Right lobe of liver (tissue), 6 donors: ENCODE results near the gene NRL. TPM values are rescaled to one million over a fixed set of nuclear protein-coding genes. Genes with fewer than 3 reads are reported as not detected.

Experiments
- ATAC-seq, 4 donors: fragments of 200-7000 bp; cut with Tn5 transposase; one replicate each; pipeline ENCODE4 v1.9.1; 2020; ENCODE audit warnings: mild to moderate bottlenecking in 4 of 4, moderate library complexity in 4 of 4
- DNase-seq, 3 donors: peaks; one replicate each; pipeline ENCODE4 v3.0.0-alpha.2; 2020
- H3K27ac ChIP-seq, 3 donors: fragments of 200-600 bp; one replicate each; pipeline ENCODE4 v1.8.0; 2022
- H3K27me3 ChIP-seq, 2 donors: fragments of 200-600 bp; one replicate each; pipeline ENCODE4 v1.8.0; 2022
- H3K36me3 ChIP-seq, 4 donors: fragments of 200-600 bp; sonication (generic) in 1 of 4; one replicate each; pipeline versions ENCODE4 v1.5.1 to v1.8.0; 2017 to 2022; ENCODE audit warnings: control low read depth in 1 of 4
- H3K4me1 ChIP-seq, 4 donors: fragments of 200-600 bp; sonication (generic) in 1 of 4; one replicate each; pipeline versions ENCODE4 v1.5.1 to v1.8.0; 2017 to 2022; ENCODE audit warnings: control low read depth in 1 of 4
- H3K4me3 ChIP-seq, 3 donors: fragments of 200-600 bp; one replicate each; pipeline ENCODE4 v1.8.0; 2022
- H3K9me3 ChIP-seq, 4 donors: fragments of 200-600 bp; sonication (generic) in 1 of 4; one replicate each; pipeline versions ENCODE4 v1.5.1 to v1.8.0; 2017 to 2022; ENCODE audit warnings: control low read depth in 1 of 4
- POLR2A ChIP-seq: fragments of 450-650 bp; IDR thresholded peaks from one replicate; pipeline ENCODE4 v1.6.1; 2017; ENCODE audit warnings: antibody characterized with exemption, mild to moderate bottlenecking
- WGBS: methylation state at CpG from one replicate; pipeline ENCODE4 v1.1.6; 2018; ENCODE audit warnings: low coverage, low lambda C conversion rate; ENCODE audit not compliant: insufficient coverage; ENCODE audit errors: missing lambda C conversion rate; 5-methylcytosine and 5-hydroxymethylcytosine counted together
- intact Hi-C, 2 donors: fragments of 100-400 bp; cut with DNase I; formaldehyde crosslinking; loops; one replicate each; pipeline versions ENCODE4 v1.11.2 to v1.14.1; 2022
- total RNA-seq, 6 experiments: library from RNA; depleted of rRNA in 2 of 6; stranded (reverse); fragments of >200 nt in 2 of 6; fragmentation: NEBNext Ultra II Directional in 3 of 6; extraction: Animal tissue kit (Norgen Biotek cat#: 25700) in 3 of 6; gene quantifications; one replicate each; pipeline versions ENCODE4 v1.1.0 to v1.2.4, GENCODE V29; 2016 to 2023
- TF ChIP-seq, protein P1 (sequence below), 4 donors: fragments of 200-600 bp in 3 of 4; fragments of 450-650 bp in 1 of 4; IDR thresholded peaks; one replicate each; pipeline versions ENCODE4 v1.5.1 to v1.8.0; 2016 to 2022; ENCODE audit warnings: antibody characterized with exemption in 4 of 4, mild to moderate bottlenecking in 2 of 4
- donor health status: DM: no; HTN: yes; CAD: no.
- donor health status: DM: no; HTN: no; CAD: no.
- donor health status: DM: no; HTN: no; CAD: no.
- donor health status: DM: no; HTN: yes; CAD: no.
- donor health status: DM: no; HTN: yes; CAD: no.

Gene NRL
- total RNA-seq, 6 experiments from 2014 or later, result 1.4 to 2.9 (median 2.1) TPM

DNA sequence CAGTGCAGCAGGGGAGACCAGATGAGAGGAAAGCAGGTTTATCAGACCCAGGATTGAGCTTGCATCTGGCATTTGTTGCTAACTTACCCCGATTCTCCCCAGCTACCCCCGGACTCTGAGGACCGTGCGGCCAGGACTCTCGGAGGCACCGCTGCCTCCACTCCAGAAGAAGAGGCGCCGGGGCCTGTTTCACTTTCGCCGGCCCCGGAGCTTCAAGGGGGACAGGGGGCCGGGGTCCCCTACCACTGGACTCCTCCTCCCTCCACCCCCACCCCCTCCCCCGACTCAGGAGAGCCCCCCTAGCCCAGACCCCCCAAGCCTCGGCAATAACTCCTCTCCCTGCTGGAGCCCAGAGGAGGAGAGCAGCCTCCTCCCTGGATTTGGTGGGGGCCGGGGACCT, 49.9 kb downstream of the NRL start:
- no peak for ATAC-seq
- Histone ChIP-seq H3K27ac (peak overlapping the region in 1 of 3 donors; percentile 44), H3K9me3 (no peaks in the 10 kb centered on the region), H3K27me3 (no peaks in the 10 kb centered on the region), H3K4me3 (no peak overlapping the region), H3K36me3 (no peaks in the 10 kb centered on the region), H3K4me1 (peaks cover 0 to 71% (median 26%) of the 10 kb centered on the region in 4 donors)
- TF ChIP-seq, protein P1, sequence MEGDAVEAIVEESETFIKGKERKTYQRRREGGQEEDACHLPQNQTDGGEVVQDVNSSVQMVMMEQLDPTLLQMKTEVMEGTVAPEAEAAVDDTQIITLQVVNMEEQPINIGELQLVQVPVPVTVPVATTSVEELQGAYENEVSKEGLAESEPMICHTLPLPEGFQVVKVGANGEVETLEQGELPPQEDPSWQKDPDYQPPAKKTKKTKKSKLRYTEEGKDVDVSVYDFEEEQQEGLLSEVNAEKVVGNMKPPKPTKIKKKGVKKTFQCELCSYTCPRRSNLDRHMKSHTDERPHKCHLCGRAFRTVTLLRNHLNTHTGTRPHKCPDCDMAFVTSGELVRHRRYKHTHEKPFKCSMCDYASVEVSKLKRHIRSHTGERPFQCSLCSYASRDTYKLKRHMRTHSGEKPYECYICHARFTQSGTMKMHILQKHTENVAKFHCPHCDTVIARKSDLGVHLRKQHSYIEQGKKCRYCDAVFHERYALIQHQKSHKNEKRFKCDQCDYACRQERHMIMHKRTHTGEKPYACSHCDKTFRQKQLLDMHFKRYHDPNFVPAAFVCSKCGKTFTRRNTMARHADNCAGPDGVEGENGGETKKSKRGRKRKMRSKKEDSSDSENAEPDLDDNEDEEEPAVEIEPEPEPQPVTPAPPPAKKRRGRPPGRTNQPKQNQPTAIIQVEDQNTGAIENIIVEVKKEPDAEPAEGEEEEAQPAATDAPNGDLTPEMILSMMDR (IDR thresholded peaks at IDR 0.05), result no peak
- TF ChIP-seq POLR2A, result no peak
- intact Hi-C loops, result loop anchor here in 1 of 2 donors (10.0 kb wide), 1 partner anchor 100 kb away; the partner anchor contains the start of gene IRF9
- no peak for DNase-seq
- WGBS, result 20% methylated on average over 1 of the region's 15 CpGs

- DNase-seq (peak in 1 of 3 donors; percentile 65), ATAC-seq (peak in 1 of 4 donors; percentile 7)
- peaks cover 0 to 71% (median 26%) of the 10 kb centered on the region in 4 donors for H3K4me1 ChIP-seq
- H3K9me3 ChIP-seq, result no peaks in the 10 kb centered on the region
- intact Hi-C loops, result loop anchor here in 1 of 2 donors (10.0 kb wide), 1 partner anchor 101 kb away; the partner anchor contains the start of gene IRF9
- no peaks in the 10 kb centered on the region for H3K27me3 ChIP-seq
- H3K4me3 ChIP-seq, result no peak overlapping the region
- H3K36me3 ChIP-seq, result no peaks in the 10 kb centered on the region
- TF ChIP-seq, protein P1 (IDR thresholded peaks at IDR 0.05), result no peak
- TF ChIP-seq POLR2A, result no peak
- WGBS, result 59% methylated on average over 3 of the region's 7 CpGs
- peak overlapping the region in 2 of 3 donors; percentile 33 to 77 for H3K27ac ChIP-seq
Measured at GRCh38 chr14:24064091-24064795, 50.5 kb downstream of the NRL start.

DNA sequence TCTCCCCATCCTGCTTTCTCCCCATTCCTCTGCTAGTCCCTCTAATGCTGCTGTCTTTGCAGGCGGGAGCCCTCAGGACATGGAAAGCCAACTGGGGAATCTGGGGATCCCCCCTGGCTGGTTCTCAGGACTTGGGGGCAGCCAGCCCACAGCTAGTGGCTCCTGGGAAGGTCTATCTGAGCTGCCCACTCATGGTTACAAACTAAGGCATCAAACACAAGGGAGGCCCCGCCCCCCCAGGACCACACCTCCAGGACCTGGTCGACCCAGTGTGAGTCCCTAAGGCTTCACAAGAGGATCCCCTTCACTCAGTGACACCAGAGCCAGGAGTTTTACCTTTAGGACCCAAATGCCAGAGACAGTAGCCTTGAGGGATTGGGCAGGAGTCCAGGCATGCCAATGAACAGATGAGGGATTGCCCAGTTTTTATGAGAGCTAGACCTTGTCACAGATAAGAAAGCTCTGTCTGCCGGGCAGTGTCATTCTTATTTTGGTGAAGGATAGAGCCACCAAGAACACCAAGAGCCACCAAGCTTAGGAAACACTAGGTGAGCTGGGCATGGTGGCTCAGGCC, 51.4 kb downstream of the NRL start:
- DNase-seq, result no peak
- ATAC-seq, result no peak
- no peaks in the 10 kb centered on the region for H3K36me3 ChIP-seq
- H3K9me3 ChIP-seq, result no peaks in the 10 kb centered on the region
- peak overlapping the region in 2 of 3 donors; percentile 77 to 83 for H3K27ac ChIP-seq
- H3K4me1 ChIP-seq, result peaks cover 0 to 67% (median 29%) of the 10 kb centered on the region in 4 donors
- WGBS, result 44% methylated on average over 3 of the region's 4 CpGs
- no peaks in the 10 kb centered on the region for H3K27me3 ChIP-seq
- intact Hi-C loops, result loop anchor here in 1 of 2 donors (10.0 kb wide), 1 partner anchor 101 kb away; the partner anchor contains the start of gene IRF9
- H3K4me3 ChIP-seq, result no peak overlapping the region
- TF ChIP-seq, protein P1 (IDR thresholded peaks at IDR 0.05), result no peak
- no peak for TF ChIP-seq POLR2A

GRCh38 chr14:24062216-24062980, 52.4 kb downstream of the NRL start:
- Histone ChIP-seq H3K27ac (peak overlapping the region in 2 of 3 donors; percentile 77 to 83), H3K4me3 (no peak overlapping the region), H3K36me3 (no peaks in the 10 kb centered on the region), H3K9me3 (no peaks in the 10 kb centered on the region), H3K4me1 (peaks cover 0 to 65% (median 25%) of the 10 kb centered on the region in 4 donors), H3K27me3 (no peaks in the 10 kb centered on the region)
- ATAC-seq (no peak), DNase-seq (no peak)
- 54% methylated on average over 2 of the region's 14 CpGs for WGBS
- TF ChIP-seq, protein P1 (IDR thresholded peaks at IDR 0.05), result no peak
- no peak for TF ChIP-seq POLR2A
- intact Hi-C loops, result loop anchor here in 1 of 2 donors (10.0 kb wide), 1 partner anchor 102 kb away; the partner anchor contains the start of gene IRF9
